GM23338 (cell line): ENCODE measurements around the gene AGPS. TPM values are rescaled to one million over a fixed set of nuclear protein-coding genes. Genes with fewer than 3 reads are reported as not detected.

Experiments
- ATAC-seq: fragments of 200-7000 bp; cut with Tn5 transposase; 3 replicates; pipeline ENCODE4 v1.9.1; 2020
- DNase-seq: peaks from one replicate; pipeline ENCODE4 v3.0.0-alpha.2; 2015; ENCODE audit warnings: low spot score
- H2AFZ ChIP-seq: fragments of 200-600 bp; sonication (generic); 2 replicates; pipeline ENCODE4 v1.8.0; 2016; ENCODE audit warnings: antibody characterized with exemption, mild to moderate bottlenecking, moderate library complexity
- H3F3A ChIP-seq: fragments of 200-600 bp; sonication (generic); replicated peaks from 2 replicates; pipeline ENCODE4 v1.8.0; 2017; ENCODE audit warnings: antibody characterized with exemption, mixed run types, low read depth
- H3K27ac ChIP-seq: fragments of 200-600 bp; sonication (generic); 2 replicates; pipeline ENCODE4 v1.6.1; 2016; ENCODE audit warnings: low read depth
- H3K27me3 ChIP-seq: fragments of 200-600 bp; sonication (generic); 2 replicates; pipeline ENCODE4 v1.8.0; 2016; ENCODE audit warnings: mild to moderate bottlenecking, mixed run types, moderate library complexity; ENCODE audit not compliant: insufficient read depth
- H3K36me3 ChIP-seq: fragments of 200-600 bp; sonication (generic); 2 replicates; pipeline ENCODE4 v1.8.0; 2016; ENCODE audit warnings: mild to moderate bottlenecking; ENCODE audit not compliant: insufficient read depth
- H3K4me1 ChIP-seq: fragments of 200-600 bp; sonication (generic); 2 replicates; pipeline ENCODE4 v1.8.0; 2016; ENCODE audit warnings: mild to moderate bottlenecking, moderate library complexity; ENCODE audit not compliant: insufficient read depth
- H3K4me2 ChIP-seq: fragments of 200-600 bp; sonication (generic); 2 replicates; pipeline ENCODE4 v1.7.1; 2017; ENCODE audit warnings: mixed run types
- H3K4me3 ChIP-seq: fragments of 200-600 bp; sonication (generic); 2 replicates; pipeline ENCODE4 v1.6.1; 2016; ENCODE audit warnings: mixed run types
- H3K79me2 ChIP-seq: fragments of 200-600 bp; sonication (generic); replicated peaks from 2 replicates; pipeline ENCODE4 v1.8.0; 2017; ENCODE audit warnings: mild to moderate bottlenecking; ENCODE audit not compliant: insufficient read depth
- H3K9me2 ChIP-seq: fragments of 200-600 bp; sonication (generic); 2 replicates; pipeline ENCODE4 v1.8.0; 2017; ENCODE audit not compliant: insufficient read depth
- H4K20me1 ChIP-seq: fragments of 200-600 bp; sonication (generic); replicated peaks from 2 replicates; pipeline ENCODE4 v1.8.0; 2017; ENCODE audit warnings: mild to moderate bottlenecking; ENCODE audit not compliant: insufficient read depth
- H3K27ac Mint-ChIP-seq: 2 replicates; pipeline ENCODE4 v1.8.0; 2020; ENCODE audit warnings: inconsistent platforms, mild to moderate bottlenecking, moderate library complexity, mixed read lengths
- H3K27me3 Mint-ChIP-seq: 3 replicates; pipeline ENCODE4 v1.8.0; 2022; ENCODE audit warnings: low read depth, mild to moderate bottlenecking, moderate library complexity, mixed read lengths, inconsistent platforms; ENCODE audit not compliant: insufficient read depth, poor library complexity
- H3K36me3 Mint-ChIP-seq: 3 replicates; pipeline ENCODE4 v1.8.0; 2021; ENCODE audit warnings: low read depth, mild to moderate bottlenecking, inconsistent platforms, moderate library complexity, mixed read lengths
- H3K4me1 Mint-ChIP-seq: 3 replicates; pipeline ENCODE4 v1.8.0; 2020; ENCODE audit warnings: mild to moderate bottlenecking, inconsistent platforms, mixed read lengths
- H3K4me3 Mint-ChIP-seq: 3 replicates; pipeline ENCODE4 v1.8.0; 2021; ENCODE audit warnings: moderate library complexity, mild to moderate bottlenecking, inconsistent platforms, mixed read lengths
- H3K9me3 Mint-ChIP-seq: 3 replicates; pipeline ENCODE4 v1.8.0; 2020; ENCODE audit warnings: moderate library complexity, mild to moderate bottlenecking, inconsistent platforms, mixed read lengths
- CREB1 ChIP-seq: fragments of 250-450 bp; sonication (Bioruptor Pico); IDR thresholded peaks from 2 replicates; pipeline ENCODE4 v1.5.0; 2020; ENCODE audit warnings: low read depth, mild to moderate bottlenecking, moderate library complexity
- ZNF114 ChIP-seq: fragments of 250-450 bp; sonication (Bioruptor Pico); IDR thresholded peaks from 2 replicates; pipeline ENCODE4 v1.5.0; 2020; ENCODE audit warnings: mild to moderate bottlenecking, moderate library complexity
- polyA plus RNA-seq: library from polyadenylated mRNA; unstranded; fragments of >200 nt; fragmentation: Nextera tagmentation; extraction: Ambion mirVana; gene quantifications from 2 replicates; pipeline ENCODE4 v1.2.1, GENCODE V29; 2016
- total RNA-seq: library from RNA; depleted of rRNA; stranded (reverse); fragments of >200 nt; shearing (Covaris generic); gene quantifications from 2 replicates; pipeline ENCODE4 v1.2.3, GENCODE V29; 2014
- TF ChIP-seq, protein P1 (sequence below): IDR thresholded peaks from one replicate; pipeline ENCODE4 v1.6.1; 2018; ENCODE audit warnings: antibody characterized with exemption; ENCODE audit not compliant: unreplicated experiment
- TF ChIP-seq, protein P2 (sequence below): fragments of 250-450 bp; sonication (Bioruptor Pico); IDR thresholded peaks from 2 replicates; pipeline ENCODE4 v1.5.0; 2020; ENCODE audit warnings: mild to moderate bottlenecking, moderate library complexity

Gene AGPS
- total and polyA plus RNA-seq, 2 experiments from 2014 or later, result 14.6 to 73.2 TPM

DNA sequence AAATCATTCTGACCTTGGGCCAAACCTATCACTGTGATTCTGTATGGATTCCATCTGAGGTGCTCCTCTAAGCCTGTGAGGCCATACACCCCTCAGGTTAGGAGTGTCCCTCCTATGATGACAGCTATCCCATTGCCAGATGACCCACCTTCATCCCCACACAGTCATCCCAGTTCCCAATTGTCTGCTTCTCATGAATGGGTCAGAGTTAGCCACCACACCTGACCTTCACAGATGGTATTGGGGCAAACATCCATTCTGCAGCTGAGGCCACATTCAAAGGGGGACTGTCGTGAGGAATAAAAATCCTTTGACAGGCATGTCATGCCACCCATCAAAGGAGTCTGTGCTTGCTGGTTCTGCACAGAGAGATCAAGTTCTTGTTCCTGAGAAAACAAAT lies 155.2 kb downstream of the AGPS start:
- H3K79me2 ChIP-seq, result no peaks in the 10 kb centered on the region
- H3K9me2 ChIP-seq, result no peaks in the 10 kb centered on the region
- H3K4me2 ChIP-seq, result no peak overlapping the region
- H3K4me1 Mint-ChIP-seq, result no peaks in the 10 kb centered on the region; the same call in 2 of the 3 replicates
- no peaks in the 10 kb centered on the region for H3K27me3 ChIP-seq
- H2AFZ ChIP-seq, result no peak overlapping the region
- H3K4me3 ChIP-seq, result no peak overlapping the region
- H3K9me3 Mint-ChIP-seq, result peaks cover 23% of the 10 kb centered on the region
- no peak overlapping the region for H3K27ac ChIP-seq
- no peak for DNase-seq
- H3K27me3 Mint-ChIP-seq, result peaks cover 19% of the 10 kb centered on the region
- no peaks in the 10 kb centered on the region for H3F3A ChIP-seq
- no peak overlapping the region for H3K27ac Mint-ChIP-seq
- H3K4me1 ChIP-seq, result no peaks in the 10 kb centered on the region
- H4K20me1 ChIP-seq, result no peaks in the 10 kb centered on the region
- TF ChIP-seq CREB1 (CRISPR knock-in tag), result no peak
- H3K36me3 Mint-ChIP-seq, result peaks cover 20% of the 10 kb centered on the region
- H3K4me3 Mint-ChIP-seq, result no peak overlapping the region
- peaks cover 9% of the 10 kb centered on the region; the same call in 1 of the 2 replicates for H3K36me3 ChIP-seq
- ATAC-seq, result no peak

GRCh38 chr2:177548636-177549035 lies 156.1 kb downstream of the AGPS start:
- DNase-seq (no peak), ATAC-seq (no peak)
- Histone ChIP-seq H3K9me2 (no peaks in the 10 kb centered on the region), H3F3A (no peaks in the 10 kb centered on the region), H3K27me3 (no peaks in the 10 kb centered on the region), H3K4me1 (no peaks in the 10 kb centered on the region), H2AFZ (no peak overlapping the region), H3K4me3 (no peak overlapping the region), H4K20me1 (no peaks in the 10 kb centered on the region), H3K27ac (no peak overlapping the region), H3K79me2 (no peaks in the 10 kb centered on the region), H3K4me2 (no peak overlapping the region), H3K36me3 (peaks cover 9% of the 10 kb centered on the region; the same call in 1 of the 2 replicates)
- Mint-ChIP-seq H3K27ac (no peak overlapping the region), H3K27me3 (peaks cover 21% of the 10 kb centered on the region), H3K4me3 (no peak overlapping the region), H3K36me3 (peaks cover 20% of the 10 kb centered on the region), H3K9me3 (peaks cover 23% of the 10 kb centered on the region), H3K4me1 (no peaks in the 10 kb centered on the region)
- no peak for TF ChIP-seq ZNF114 (CRISPR knock-in tag)
- TF ChIP-seq, protein P1, sequence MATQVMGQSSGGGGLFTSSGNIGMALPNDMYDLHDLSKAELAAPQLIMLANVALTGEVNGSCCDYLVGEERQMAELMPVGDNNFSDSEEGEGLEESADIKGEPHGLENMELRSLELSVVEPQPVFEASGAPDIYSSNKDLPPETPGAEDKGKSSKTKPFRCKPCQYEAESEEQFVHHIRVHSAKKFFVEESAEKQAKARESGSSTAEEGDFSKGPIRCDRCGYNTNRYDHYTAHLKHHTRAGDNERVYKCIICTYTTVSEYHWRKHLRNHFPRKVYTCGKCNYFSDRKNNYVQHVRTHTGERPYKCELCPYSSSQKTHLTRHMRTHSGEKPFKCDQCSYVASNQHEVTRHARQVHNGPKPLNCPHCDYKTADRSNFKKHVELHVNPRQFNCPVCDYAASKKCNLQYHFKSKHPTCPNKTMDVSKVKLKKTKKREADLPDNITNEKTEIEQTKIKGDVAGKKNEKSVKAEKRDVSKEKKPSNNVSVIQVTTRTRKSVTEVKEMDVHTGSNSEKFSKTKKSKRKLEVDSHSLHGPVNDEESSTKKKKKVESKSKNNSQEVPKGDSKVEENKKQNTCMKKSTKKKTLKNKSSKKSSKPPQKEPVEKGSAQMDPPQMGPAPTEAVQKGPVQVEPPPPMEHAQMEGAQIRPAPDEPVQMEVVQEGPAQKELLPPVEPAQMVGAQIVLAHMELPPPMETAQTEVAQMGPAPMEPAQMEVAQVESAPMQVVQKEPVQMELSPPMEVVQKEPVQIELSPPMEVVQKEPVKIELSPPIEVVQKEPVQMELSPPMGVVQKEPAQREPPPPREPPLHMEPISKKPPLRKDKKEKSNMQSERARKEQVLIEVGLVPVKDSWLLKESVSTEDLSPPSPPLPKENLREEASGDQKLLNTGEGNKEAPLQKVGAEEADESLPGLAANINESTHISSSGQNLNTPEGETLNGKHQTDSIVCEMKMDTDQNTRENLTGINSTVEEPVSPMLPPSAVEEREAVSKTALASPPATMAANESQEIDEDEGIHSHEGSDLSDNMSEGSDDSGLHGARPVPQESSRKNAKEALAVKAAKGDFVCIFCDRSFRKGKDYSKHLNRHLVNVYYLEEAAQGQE, result no peak
- TF ChIP-seq, protein P2, sequence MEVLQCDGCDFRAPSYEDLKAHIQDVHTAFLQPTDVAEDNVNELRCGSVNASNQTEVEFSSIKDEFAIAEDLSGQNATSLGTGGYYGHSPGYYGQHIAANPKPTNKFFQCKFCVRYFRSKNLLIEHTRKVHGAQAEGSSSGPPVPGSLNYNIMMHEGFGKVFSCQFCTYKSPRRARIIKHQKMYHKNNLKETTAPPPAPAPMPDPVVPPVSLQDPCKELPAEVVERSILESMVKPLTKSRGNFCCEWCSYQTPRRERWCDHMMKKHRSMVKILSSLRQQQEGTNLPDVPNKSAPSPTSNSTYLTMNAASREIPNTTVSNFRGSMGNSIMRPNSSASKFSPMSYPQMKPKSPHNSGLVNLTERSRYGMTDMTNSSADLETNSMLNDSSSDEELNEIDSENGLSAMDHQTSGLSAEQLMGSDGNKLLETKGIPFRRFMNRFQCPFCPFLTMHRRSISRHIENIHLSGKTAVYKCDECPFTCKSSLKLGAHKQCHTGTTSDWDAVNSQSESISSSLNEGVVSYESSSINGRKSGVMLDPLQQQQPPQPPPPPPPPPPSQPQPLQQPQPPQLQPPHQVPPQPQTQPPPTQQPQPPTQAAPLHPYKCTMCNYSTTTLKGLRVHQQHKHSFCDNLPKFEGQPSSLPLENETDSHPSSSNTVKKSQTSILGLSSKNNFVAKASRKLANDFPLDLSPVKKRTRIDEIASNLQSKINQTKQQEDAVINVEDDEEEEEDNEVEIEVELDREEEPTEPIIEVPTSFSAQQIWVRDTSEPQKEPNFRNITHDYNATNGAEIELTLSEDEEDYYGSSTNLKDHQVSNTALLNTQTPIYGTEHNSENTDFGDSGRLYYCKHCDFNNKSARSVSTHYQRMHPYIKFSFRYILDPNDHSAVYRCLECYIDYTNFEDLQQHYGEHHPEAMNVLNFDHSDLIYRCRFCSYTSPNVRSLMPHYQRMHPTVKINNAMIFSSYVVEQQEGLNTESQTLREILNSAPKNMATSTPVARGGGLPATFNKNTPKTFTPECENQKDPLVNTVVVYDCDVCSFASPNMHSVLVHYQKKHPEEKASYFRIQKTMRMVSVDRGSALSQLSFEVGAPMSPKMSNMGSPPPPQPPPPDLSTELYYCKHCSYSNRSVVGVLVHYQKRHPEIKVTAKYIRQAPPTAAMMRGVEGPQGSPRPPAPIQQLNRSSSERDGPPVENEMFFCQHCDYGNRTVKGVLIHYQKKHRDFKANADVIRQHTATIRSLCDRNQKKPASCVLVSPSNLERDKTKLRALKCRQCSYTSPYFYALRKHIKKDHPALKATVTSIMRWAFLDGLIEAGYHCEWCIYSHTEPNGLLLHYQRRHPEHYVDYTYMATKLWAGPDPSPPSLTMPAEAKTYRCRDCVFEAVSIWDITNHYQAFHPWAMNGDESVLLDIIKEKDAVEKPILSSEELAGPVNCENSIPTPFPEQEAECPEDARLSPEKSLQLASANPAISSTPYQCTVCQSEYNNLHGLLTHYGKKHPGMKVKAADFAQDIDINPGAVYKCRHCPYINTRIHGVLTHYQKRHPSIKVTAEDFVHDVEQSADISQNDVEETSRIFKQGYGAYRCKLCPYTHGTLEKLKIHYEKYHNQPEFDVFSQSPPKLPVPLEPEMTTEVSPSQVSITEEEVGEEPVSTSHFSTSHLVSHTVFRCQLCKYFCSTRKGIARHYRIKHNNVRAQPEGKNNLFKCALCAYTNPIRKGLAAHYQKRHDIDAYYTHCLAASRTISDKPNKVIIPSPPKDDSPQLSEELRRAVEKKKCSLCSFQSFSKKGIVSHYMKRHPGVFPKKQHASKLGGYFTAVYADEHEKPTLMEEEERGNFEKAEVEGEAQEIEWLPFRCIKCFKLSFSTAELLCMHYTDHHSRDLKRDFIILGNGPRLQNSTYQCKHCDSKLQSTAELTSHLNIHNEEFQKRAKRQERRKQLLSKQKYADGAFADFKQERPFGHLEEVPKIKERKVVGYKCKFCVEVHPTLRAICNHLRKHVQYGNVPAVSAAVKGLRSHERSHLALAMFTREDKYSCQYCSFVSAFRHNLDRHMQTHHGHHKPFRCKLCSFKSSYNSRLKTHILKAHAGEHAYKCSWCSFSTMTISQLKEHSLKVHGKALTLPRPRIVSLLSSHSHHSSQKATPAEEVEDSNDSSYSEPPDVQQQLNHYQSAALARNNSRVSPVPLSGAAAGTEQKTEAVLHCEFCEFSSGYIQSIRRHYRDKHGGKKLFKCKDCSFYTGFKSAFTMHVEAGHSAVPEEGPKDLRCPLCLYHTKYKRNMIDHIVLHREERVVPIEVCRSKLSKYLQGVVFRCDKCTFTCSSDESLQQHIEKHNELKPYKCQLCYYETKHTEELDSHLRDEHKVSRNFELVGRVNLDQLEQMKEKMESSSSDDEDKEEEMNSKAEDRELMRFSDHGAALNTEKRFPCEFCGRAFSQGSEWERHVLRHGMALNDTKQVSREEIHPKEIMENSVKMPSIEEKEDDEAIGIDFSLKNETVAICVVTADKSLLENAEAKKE (CRISPR knock-in tag), result no peak
